GM19193 (cell line): Measurements from ENCODE around the gene PTPRN2.

Source experiments
- POLR2A ChIP-seq: IDR thresholded peaks from 4 replicates; pipeline ENCODE4 v1.6.1; 2011; ENCODE audit not compliant: insufficient read depth, insufficient read length; ENCODE audit errors: extremely low read depth

PTPRN2 gene

DNA sequence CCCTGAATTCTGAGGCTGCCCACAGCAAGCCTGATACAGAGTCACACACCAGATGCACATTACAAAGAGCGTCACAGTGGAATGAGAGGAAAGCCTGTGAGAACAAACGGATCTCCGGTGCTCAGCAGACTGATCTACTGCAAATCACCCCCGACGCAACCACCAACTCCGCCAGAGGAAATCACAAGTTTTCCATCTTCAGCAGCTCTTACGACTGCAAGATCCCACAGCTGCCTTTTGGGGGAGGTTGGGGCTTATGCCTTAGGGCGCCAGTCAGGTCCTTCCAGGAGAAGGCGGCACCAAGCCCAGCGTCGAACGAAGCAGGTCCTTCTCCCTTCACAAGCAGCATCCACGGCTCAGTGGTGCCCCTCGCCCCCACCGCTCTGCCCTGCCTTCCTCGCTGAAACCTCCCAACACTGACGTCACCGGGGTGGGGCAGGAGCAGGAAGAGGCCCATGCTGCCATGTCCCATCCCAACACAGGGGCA lies 32.5 kb downstream of the PTPRN2 start:
- TF ChIP-seq POLR2A: no peak

DNA sequence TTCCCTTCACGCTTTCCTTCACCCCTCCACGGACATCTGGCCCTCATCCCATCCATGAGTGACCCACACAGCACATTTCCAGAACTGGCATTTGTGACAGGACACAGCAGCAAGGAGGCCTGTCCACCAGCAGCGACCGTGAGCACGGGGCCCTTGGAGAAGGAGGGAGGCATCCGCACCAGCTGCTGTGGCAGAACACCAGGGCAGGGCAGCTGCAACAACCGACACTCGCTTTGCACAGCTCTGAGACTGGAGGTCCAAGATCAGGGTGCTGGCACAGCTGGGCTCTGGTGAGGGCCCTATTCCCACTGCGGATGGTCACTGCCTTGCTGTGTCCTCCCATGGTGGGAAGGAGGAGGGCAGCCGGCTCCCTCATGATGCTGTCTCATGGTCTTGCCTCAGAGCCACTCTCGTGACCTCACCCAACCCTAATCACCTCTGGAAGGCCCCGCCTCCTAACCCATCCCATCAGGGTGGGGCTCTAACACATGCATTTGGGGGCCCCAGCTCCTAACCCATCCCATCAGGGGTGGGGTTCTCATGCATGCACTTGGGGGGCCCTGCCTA lies 36.7 kb downstream of the PTPRN2 start:
- TF ChIP-seq POLR2A: no peak

DNA sequence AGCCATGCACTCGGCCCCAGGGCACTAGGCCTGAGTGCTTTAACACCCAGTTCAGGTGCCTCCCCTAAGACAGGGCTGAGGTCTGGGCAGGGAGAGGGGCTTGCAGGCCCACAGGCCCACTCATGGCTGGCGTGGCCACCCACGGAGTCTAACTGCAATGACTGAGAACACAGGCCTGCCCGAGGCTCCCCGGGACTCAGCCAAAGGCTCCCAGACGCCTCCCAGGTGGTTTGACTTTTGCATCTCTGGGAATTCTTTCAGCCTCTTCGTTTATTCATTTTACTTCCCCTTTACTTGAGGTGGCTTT lies 37.3 kb downstream of the PTPRN2 start:
- no peak for TF ChIP-seq POLR2A

DNA sequence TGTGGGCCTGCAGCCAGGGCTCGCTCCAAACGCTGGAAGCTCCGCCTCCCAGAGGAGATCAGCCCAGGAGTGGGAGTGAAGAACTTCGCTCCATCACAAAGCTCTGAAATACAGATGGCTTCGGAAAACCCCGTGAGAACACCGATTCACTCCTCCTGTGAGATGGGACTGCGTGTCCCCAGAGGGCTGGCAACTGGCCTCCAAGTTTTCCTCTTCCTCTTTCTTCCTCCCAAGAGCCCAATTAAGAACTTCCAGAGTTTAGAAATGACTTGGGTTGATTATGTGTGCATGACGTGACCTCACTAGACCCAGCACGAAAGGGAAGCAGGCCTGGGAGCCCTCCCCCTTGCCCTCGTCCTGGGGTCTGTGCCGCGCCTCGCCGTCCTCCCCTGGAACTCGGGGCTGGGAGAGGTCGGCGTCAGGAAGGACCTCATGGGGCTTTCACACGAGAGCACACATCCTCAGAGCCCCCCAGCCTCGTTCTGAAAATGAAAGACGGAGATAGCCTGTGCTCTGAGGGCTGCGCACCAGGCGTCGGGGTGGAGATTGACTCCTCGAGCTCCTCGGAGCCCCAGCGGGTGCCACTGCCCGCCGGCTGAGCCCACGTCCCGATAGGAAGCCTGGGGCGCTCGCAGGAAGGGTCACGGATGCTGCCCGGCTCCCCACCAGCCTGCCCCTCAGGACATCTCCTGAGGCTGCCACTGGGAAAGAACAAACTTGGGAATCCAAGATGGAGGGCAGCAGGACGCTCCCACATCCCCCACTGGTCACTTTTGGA lies 37.8 kb downstream of the PTPRN2 start:
- TF ChIP-seq POLR2A: no peak

DNA sequence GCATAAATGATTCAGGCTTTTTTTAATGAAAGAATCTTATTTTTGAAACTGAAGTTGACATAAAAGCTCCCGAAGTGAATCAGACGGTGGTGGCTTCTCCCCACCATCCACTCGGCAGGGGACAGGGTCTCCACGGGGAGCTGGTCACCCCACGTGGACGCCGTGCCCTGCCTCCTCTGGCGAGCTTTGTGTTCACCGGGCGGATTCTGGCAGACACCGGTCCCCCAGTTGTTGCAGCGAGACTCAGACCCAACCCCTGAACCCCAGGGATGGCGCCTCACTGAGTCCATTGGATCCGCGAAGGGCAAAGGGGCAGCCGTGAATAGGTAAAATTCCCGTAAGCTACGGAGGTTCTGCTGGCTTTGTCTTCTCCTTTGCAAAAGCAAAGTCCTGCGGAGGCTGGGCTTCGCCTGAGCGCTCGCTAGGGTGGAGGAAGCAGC lies 38.4 kb downstream of the PTPRN2 start:
- TF ChIP-seq POLR2A: no peak

DNA sequence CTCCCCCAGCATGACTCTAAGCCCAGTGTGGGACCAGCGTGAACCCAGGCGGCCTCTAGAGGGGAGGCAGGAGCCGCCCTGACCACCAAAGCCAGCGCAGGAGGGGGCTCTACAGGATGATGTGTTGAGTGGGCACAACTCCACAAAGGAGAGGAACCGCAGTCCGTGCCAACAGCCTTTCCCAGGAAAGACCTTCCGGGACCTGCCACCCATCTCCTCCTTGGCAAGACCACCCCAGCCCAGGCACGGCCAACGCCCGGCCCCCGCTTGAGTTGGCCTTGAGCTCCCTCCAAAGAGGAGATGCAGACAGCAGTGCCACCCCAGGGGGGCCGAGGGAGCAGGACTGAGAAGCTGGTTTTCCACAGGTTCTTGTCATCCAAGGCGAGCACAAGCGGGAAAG lies 38.9 kb downstream of the PTPRN2 start:
- no peak for TF ChIP-seq POLR2A

DNA sequence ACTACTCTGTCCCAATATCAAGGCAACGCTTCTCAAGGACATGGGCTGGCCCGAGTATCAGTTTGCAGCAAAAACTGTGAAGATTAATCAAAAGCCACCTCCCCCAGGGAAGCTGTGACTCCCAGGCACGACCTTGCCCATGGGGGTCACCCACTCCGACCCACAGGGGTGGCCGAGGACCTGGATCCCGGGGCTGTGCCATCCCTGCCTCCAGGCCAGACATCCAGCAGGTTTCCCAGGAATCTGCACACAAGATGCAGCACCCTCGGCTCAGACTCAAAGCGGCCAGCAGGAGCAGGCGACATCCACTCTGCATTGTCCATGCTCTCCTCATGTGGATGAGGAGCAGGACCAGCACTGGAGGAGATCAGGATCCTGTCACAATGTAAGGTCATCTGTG lies 39.8 kb downstream of the PTPRN2 start:
- TF ChIP-seq POLR2A: no peak

DNA sequence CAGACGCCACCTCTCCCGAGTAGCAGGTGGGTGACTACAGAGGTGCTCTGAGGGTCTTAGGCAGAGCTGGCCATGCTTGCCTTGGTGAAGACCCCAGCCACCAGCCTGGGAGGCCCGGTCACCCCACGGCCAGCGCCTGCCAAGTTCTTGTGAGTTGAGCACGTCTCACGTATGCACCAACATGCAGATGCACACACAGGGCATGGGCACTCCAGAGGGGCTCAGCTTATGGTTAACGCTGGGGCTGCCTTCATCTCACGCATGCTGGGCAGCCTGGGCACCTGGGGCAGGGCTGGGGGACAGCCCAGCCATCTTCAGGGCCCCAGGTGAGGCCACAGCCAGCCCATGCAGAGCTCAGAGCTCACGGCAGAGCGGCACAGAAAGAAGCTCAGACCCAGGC lies 41.0 kb downstream of the PTPRN2 start:
- TF ChIP-seq POLR2A: no peak

DNA sequence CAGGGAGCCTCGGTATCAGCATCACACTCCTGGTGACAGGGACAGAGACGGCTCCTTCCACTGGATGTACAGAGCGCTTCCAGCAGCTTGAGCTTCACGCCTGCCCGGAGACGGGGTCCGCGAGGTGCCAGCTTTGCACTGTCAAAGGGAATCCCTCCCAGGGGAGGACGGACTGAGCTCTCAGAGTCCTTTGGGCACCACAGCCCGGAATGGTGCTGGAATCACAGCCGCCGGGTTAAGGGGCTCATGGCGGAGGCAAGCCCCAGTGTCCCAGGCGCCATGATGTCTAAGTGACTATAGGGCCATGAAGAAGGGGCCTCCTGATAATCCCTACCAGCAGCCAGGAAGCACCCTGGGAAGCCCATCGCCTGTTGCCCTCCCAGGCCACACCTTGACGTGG lies 41.4 kb downstream of the PTPRN2 start:
- no peak for TF ChIP-seq POLR2A

DNA sequence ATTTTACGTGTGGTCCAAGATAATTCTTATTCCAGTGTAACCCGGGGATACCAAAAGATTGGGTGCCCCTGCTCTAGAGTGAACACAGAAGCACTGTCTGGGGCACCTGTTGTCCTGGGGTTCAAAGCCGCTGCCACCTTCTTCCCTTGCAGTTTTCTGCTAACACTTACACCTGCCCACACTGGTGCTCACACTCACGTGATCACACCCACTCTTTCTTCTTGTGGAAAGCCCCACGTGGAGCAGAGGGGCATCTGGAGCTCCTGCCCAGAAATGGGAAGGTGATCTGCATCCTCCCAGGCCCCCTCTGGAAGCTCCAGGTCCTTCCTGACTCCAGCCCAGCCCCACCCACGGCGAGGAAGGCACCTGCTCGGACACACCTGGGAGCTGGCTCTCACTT lies 42.9 kb downstream of the PTPRN2 start:
- TF ChIP-seq POLR2A: no peak

DNA sequence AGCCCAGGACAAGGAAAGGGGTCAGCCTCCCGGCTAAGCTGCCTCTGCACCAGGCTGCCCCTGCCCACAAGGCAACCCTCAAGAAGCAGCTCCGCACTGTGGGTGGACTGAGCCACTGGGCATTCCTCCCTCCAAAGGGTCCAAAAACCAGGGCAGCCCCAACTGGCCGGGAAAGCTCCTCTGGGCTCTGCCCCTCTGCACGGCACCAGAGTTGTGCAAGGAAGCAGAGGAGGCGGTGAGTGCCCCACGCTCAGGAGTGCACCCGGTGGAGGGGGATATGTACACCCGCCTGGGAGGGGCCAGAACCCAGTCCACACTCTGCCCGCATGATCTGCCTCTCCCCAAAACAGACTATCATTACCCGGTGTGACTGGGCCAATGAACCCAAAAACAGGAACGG lies 43.8 kb downstream of the PTPRN2 start:
- no peak for TF ChIP-seq POLR2A

DNA sequence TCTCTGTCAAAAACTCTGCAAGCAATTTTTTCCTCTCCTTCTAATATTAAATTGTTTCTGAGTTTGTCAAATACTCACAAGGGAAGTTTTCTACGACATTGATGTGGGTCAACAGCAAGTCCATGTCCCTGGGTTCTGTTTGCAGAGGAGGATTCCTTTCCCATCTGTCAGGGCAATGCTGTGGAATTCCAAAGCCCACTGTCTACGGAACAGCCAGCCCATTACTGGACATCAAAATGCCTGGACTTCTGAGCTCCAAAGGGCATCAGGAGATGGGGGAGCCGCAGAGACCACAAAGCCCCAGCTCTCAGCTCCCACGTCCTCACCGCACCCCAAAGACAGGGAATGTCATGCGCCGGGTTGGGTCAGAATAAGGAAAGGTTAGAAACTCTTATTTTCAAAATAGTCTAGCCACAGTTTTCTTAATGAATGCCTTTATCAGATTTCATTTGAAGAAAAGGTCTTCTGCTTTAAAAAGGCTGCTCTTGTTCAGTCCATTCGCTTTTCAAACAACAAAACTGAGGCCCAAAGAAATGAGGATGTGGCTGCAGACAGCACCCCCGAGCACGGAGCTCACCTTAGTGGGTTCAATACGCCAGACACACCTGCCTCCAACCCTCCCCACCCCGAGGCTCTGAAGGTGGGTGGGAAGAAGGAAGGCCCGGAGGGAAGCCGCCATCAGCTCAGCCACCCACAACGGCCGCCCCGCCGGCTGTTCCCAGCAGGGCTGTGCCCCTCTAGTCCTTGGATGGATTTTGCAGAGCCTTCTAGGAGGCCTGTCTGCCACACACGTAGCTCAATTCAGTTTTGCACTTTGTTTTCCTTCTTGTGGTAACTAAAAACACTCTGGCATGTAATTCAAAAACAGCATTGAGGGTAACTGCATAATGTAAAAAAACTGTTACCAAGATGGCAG lies 44.7 kb downstream of the PTPRN2 start:
- no peak for TF ChIP-seq POLR2A

DNA sequence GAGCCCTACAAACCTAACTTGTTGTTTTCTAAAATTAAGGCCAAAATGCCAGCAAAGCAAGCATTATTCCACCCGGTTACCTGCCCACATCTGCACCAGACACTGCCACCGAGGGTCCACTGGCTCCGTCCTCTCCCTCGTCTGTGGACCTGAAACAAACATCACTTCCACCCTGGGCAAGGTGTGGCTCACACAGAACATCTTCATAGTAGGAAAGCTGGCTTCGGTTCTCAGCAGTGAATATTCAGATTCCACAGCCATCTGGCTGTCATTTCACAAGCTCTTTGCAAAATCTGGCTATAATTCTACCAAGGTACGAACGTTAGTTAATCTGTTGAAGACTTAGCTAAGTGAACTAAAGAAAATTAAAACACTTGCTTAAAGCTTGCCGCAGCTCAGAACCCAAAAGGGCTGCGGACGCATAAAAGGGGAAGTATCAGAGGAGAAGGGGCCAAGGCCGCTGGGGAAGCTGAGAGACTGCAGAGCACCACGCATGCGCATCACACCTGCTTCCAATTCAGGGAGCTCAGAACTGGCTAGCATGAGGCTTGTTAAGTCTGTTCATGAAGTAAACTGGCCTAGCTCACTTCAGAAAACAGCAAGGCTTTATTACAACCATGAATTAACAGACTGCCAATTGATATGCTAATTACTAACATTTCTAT lies 46.1 kb downstream of the PTPRN2 start:
- TF ChIP-seq POLR2A: no peak

DNA sequence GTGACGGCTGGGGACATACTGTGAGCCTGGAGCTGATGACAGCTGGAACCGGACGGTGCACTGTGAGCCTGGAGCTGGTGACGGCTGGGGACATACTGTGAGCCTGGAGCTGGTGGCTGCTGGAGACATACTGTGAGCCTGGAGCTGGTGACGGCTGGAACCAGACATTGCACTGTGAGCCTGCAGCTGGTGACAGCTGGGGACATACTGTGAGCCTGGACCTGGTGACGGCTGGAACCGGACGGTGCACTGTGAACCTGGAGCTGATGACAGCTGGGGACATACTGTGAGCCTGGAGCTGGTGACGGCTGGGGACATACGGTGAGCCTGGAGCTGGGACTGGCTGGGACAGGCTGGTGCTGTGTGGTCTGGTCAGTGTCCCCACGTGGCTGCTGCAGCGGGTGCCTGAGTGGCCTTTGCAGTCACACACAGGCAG lies 47.9 kb downstream of the PTPRN2 start:
- no peak for TF ChIP-seq POLR2A
